Left lobe of liver (tissue), 2 donors: Measurements from ENCODE around the gene DST. TPM values are rescaled to one million over a fixed set of nuclear protein-coding genes. Genes with fewer than 3 reads are reported as not detected.
"Not testable (repeated sequence)": the region's sequence is repeated elsewhere in the genome, so short reads cannot be mapped to it uniquely, and the experiment has no call there.

ENCODE experiments used
- ATAC-seq: fragments of 200-7000 bp; cut with Tn5 transposase; one replicate; pipeline ENCODE4 v1.9.1; 2020; ENCODE audit warnings: mild to moderate bottlenecking, moderate library complexity
- DNase-seq: peaks from one replicate; pipeline ENCODE4 v3.0.0-alpha.2; 2020; ENCODE audit warnings: low spot score
- total RNA-seq: library from RNA; stranded (reverse); gene quantifications from one replicate; pipeline ENCODE4 v1.2.1, GENCODE V29; 2021
- donor health status: DM: no; HTN: no; CAD: no; lungs with moderate emphysema.
- donor health status: DM: no; HTN: yes; CAD: no.

The DST gene
- total RNA-seq, 1 donor from 2014 or later: 86.5 TPM

- DNase-seq: no peak
- no peak for ATAC-seq
Observed at GRCh38 chr6:56521976-56522375, 120.7 kb downstream of the DST start.

DNA sequence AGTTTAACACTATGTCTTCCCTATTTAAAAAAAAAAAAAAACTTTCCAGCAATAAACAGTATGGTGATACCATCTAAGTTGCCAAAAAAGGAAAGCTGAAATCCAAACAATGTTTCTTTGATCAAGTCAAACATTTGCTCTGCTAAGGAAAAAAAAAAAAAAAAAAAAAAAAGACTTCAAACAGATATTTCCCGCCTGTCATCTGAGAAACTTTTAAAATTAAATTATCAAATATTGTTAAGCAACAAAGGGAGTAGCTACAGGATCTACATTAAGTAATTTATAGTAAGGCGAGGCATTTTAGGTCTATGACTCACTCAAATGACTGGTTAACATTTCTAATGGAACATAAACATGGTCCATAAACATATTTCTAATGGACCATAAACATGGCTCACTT lies 121.2 kb downstream of the DST start:
- DNase-seq (no peak), ATAC-seq (peak; percentile 19)

GRCh38 chr6:56520218-56520617 lies 122.5 kb downstream of the DST start:
- no peak for ATAC-seq
- DNase-seq: no peak

DNA sequence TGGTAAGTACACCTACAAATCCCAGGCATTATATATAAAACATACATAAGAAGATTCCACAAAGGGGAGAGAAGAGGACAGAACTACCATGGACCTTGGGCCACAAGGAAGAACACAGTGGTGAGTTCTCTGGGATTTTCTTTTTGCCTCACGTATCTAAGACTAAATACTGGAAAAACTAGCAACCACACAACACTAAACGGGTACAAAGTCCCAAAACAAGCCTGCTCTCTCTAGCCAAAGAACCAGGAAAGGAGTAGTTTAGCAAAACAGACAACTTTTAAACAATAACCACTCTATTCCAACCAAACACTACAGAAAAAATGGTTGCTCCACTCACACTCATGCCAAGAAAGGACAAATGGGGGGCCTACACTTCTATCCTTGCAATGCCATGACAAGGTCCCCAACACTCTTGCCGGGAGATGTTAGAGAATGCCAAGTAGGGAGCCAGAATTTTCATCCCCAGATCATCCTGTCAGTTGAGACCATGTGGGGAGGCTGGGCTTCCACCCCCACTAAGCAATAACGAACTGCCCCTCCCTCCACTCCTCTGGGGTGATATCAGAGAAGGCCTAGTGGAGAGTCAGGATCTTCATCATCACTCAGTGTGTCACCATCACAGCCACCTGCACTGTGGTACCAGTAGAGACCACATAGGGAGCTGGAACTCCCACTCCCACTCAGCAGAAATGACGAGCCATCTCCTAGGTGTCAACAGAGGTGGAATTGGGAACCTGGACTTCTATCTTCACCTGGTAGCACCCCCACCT lies 123.5 kb downstream of the DST start:
- ATAC-seq: peak; percentile 58
- no peak for DNase-seq

GRCh38 chr6:56517155-56517745 lies 125.4 kb downstream of the DST start:
- DNase-seq: no peak
- ATAC-seq: peak; percentile 41

GRCh38 chr6:56516003-56516402 lies 126.7 kb downstream of the DST start:
- no peak for DNase-seq
- no peak for ATAC-seq

DNA sequence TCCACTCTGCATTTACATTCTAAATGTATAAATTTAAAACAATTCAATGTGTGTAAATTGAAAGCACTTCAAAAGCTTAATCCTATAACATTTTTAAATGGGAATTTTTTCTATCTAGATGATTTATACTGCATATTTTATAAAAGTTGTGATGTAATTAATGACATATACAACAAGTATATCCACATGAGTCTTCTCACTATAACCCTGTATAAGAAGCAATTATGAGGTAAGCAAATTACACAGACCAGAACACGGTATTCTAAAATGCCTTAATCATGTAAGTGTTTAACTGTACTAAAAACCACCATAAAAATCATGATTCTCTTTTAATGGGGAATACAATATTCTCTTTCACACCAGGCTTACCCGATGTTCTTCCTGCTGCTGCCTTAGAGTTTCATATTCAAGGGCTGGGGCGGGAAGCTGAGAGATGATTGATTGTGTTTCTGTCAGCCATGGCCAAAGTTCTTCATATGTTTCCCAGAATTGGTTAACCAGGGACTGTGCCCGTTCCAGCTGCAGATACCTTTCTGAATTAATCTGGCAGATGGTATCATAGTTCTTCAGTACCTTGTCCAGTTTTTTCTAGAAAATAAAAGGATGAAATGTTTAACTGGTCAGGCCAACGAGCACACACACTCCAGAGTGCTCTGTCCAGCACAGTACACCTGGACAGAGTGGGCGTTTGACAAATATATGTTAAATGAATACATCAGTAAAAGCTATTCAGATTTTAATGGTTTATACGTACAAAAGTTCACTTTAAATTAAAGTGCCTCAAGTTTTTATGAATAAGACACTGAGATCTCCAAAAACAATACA lies 127.4 kb downstream of the DST start:
- peak; percentile 71 for ATAC-seq
- peak; percentile 61 for DNase-seq

DNA sequence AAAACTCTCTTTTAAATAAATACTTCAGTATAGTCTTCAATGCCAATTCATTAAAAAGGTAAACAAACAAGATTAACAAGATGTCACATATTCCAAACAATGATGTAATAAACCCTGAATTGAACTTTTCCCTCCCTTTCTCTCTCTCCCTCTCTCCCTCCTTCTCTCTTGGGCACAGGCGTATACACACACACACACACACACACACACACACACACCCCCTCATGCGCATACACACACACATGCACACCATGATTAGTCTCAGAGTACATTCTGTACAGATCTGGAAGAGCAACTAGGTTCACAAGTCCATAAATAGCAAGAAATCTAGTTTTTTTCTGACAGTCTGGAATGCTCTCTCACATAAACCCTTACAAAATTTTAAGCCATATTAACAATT lies 128.3 kb downstream of the DST start:
- DNase-seq: no peak
- ATAC-seq: peak; percentile 57

DNA sequence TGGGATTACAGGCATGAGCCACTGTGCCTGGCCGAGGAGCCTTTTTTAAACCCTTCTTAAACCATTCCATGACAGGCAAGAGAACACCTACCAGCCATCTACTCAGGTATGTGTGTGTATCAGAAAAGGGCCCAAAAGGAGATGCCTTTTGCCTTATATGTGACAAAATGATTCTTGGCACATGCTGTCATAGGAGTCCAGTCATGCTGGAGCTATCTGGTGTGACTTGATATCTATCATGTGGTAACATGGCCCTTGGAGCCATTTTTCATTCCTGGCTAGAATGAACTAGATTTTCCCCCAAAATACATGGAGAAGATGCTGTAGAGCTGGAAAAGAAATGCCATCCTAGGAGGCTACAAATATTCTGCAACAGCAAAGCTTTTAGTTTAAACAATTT lies 129.1 kb downstream of the DST start:
- DNase-seq: no peak
- no peak for ATAC-seq

DNA sequence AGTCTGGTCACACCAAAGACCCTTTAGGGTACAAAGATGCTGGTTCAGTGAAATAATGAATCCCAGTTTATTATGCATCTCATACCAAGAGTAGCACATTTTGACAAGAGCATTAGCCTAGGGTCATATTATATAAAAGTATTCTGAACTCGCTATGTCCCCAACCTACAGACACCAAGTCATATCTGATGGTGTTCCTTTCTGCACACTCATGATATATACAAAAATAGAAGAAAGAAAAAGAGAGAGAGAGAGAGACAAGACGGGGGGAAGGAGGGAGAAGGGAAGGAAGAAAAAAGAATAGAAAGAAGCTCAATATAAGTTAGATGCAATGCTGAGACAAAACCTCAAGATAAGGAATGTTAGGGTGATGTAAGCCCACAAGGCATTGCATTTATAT lies 131.1 kb downstream of the DST start:
- no peak for ATAC-seq
- DNase-seq: no peak

DNA sequence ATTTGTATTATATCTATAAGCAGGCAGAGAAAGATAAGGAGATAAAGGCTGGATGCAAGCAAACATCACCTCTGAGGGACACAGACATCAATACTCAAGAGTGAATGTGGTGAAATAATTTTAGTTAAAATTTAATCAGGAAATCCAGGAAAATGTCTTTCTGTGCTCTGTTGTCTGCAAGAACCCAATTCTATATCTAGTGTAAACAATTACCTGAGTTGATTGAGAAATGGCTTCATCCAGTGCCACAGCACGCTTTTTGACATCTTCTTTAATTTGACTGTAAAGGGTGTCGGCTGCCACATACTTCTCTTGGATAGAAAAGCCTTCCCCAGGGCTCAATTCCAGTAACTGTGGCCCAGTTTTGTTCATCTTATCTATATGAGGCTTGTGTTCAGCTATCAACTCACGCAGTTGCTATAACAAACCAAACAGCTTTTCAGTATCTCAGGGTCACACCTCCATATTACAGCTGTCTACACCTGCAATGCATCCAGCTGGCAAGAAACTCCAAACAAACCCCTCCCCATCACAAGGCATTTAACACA lies 131.6 kb downstream of the DST start:
- DNase-seq: no peak
- ATAC-seq: peak; percentile 63

- DNase-seq (no peak), ATAC-seq (no peak)
Observed at GRCh38 chr6:56509031-56509430, 133.7 kb downstream of the DST start.

- peak; percentile 65 for ATAC-seq
Observed at GRCh38 chr6:56507517-56507916, 135.2 kb downstream of the DST start.

DNA sequence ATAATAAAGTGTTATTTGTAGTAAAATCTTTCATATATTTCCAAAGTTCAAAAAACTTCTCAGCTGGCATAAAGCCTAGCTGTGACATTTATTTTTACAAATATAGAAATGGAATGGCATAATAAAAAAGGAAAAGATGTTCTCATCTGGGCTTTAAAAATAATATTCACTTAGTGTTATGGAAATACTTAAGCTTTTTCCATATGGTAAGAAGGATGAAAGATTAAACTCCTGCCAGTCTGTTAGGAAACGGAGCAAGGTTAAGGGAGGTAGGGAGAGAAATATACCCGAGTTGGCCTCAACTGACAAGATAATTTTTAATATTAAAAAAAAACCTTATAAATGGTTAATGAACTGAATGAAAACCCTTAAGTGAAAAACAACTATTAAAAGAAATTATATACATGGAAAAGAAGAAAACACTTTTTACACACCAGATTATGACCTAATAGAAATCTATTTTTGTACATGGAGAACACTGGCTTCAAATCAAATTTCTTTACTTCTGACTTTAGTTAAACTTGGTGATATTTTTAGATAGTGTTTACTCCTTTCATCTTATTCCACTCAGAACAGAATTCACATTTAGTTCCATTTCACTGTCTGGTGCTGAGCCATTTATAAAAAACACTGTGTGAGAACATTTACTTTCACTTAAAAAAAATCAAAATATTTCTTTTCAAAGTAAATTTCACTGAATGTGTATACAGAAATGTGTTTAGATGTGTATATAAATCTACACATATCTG lies 137.0 kb downstream of the DST start:
- DNase-seq (no peak), ATAC-seq (no peak)

More at GRCh38 chr6:56507517-56507916, 135.2 kb downstream of the DST start:
- no peak for DNase-seq

DNA sequence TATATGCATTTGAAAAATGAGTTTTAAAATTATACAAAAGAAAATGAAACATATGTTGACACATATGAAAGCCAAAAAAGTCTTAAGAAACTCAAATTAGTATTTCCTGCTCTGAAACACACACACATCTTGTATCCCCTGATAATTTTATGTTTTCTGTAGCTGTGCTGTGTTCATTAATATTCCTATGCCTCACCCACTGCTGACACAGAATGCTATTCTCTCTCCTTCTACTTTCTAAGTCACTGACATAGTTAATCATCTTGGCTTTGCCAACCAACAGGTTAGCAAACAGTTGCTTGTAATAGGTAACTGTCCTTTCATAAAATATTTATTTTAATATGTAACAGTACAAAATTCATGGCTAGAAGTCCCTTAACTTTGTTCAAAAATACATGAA lies 140.7 kb downstream of the DST start:
- no peak for DNase-seq
- ATAC-seq: no peak

DNA sequence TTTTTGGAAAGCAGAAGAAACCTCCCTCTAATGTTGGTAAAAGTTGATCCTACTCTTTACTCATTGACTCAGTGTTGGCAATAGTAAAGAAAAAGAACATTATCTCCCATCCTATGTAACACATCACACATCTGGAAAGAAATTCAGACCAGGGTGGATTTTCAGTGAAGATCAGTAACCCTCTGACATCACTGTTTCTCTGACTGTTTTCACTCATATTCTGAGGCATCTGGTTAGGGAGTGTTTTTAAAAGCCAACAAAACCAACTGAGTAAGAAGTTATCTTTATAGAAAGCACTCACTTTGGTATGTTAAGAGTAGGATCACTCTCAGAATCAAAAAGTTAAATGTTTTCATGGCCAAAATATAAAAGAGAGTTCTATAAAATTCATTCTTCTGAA lies 143.6 kb downstream of the DST start:
- ATAC-seq: no peak
- no peak for DNase-seq

- no peak for ATAC-seq
- no peak for DNase-seq
Observed at GRCh38 chr6:56497691-56498090, 145.0 kb downstream of the DST start.

GRCh38 chr6:56497240-56497639 lies 145.4 kb downstream of the DST start:
- no peak for DNase-seq
- no peak for ATAC-seq

DNA sequence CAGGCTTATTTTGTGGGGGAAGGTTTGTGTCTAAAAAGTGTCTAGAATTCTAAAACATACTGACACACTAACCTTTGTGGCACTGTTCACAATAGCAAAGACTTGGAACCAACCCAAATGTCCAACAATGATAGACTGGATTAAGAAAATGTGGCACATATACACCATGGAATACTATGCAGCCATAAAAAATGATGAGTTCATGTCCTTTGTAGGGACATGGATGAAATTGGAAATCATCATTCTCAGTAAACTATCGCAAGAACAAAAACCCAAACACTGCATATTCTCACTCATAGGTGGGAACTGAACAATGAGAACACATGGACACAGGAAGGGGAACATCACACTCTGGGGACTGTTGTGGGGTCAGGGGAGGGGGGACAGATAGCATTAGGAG lies 146.0 kb downstream of the DST start:
- ATAC-seq, DNase-seq: not testable (repeated sequence)

GRCh38 chr6:56495654-56496053 lies 147.0 kb downstream of the DST start:
- ATAC-seq (no peak), DNase-seq (no peak)
